22Rv1 (cell line): Measurements from ENCODE around the gene TECPR1.

Experiments used
- CTCF ChIP-seq: fragments of 450-650 bp; IDR thresholded peaks from 2 replicates; pipeline ENCODE4 v1.5.1; 2017; ENCODE audit warnings: mild to moderate bottlenecking
- ZFX ChIP-seq: fragments of 450-650 bp; IDR thresholded peaks from 2 replicates; pipeline ENCODE4 v1.6.1; 2017; ENCODE audit warnings: antibody characterized with exemption, borderline replicate concordance

- TF ChIP-seq CTCF (no peak), ZFX (no peak)
Measured at GRCh38 chr7:98286093-98286539, 34.1 kb upstream of the TECPR1 start.
